Neural cell (in vitro differentiated cells): ENCODE results near the gene PRKAA2.

Experiments used
- CTCF ChIP-seq: fragments of 450-650 bp; IDR thresholded peaks from 2 replicates; pipeline ENCODE4 v1.5.1; 2014; ENCODE audit warnings: antibody characterized with exemption, mild to moderate bottlenecking, moderate library complexity; ENCODE audit not compliant: poor library complexity, severe bottlenecking
- EP300 ChIP-seq: fragments of 450-650 bp; conservative IDR thresholded peaks from 2 replicates; pipeline ENCODE4 v1.6.1; 2014; ENCODE audit warnings: antibody characterized with exemption, mild to moderate bottlenecking, moderate library complexity; ENCODE audit not compliant: poor library complexity, severe bottlenecking
- TAF1 ChIP-seq: IDR thresholded peaks from 2 replicates; pipeline ENCODE4 v1.6.1; 2012; ENCODE audit warnings: low read depth
- TF ChIP-seq, protein P1 (sequence below): IDR thresholded peaks from 2 replicates; pipeline ENCODE4 v1.6.1; 2012; ENCODE audit warnings: borderline replicate concordance

- no peak for TF ChIP-seq EP300
- TF ChIP-seq CTCF: no peak
- TF ChIP-seq, protein P1, sequence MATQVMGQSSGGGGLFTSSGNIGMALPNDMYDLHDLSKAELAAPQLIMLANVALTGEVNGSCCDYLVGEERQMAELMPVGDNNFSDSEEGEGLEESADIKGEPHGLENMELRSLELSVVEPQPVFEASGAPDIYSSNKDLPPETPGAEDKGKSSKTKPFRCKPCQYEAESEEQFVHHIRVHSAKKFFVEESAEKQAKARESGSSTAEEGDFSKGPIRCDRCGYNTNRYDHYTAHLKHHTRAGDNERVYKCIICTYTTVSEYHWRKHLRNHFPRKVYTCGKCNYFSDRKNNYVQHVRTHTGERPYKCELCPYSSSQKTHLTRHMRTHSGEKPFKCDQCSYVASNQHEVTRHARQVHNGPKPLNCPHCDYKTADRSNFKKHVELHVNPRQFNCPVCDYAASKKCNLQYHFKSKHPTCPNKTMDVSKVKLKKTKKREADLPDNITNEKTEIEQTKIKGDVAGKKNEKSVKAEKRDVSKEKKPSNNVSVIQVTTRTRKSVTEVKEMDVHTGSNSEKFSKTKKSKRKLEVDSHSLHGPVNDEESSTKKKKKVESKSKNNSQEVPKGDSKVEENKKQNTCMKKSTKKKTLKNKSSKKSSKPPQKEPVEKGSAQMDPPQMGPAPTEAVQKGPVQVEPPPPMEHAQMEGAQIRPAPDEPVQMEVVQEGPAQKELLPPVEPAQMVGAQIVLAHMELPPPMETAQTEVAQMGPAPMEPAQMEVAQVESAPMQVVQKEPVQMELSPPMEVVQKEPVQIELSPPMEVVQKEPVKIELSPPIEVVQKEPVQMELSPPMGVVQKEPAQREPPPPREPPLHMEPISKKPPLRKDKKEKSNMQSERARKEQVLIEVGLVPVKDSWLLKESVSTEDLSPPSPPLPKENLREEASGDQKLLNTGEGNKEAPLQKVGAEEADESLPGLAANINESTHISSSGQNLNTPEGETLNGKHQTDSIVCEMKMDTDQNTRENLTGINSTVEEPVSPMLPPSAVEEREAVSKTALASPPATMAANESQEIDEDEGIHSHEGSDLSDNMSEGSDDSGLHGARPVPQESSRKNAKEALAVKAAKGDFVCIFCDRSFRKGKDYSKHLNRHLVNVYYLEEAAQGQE: no peak
- no peak for TF ChIP-seq TAF1
These were observed 58.6 kb downstream of the PRKAA2 start for GRCh38 chr1:56703747-56704146.
